NCI-H345 (cell line): ENCODE data around the gene COPE.
"Not testable (repeated sequence)": the region's sequence is repeated elsewhere in the genome, so short reads cannot be mapped to it uniquely, and the experiment has no call there.

Source experiments
- DNase-seq: peaks from one replicate; lab custom pipeline; 2025; lab: John Stamatoyannopoulos, UW

Gene COPE

DNA sequence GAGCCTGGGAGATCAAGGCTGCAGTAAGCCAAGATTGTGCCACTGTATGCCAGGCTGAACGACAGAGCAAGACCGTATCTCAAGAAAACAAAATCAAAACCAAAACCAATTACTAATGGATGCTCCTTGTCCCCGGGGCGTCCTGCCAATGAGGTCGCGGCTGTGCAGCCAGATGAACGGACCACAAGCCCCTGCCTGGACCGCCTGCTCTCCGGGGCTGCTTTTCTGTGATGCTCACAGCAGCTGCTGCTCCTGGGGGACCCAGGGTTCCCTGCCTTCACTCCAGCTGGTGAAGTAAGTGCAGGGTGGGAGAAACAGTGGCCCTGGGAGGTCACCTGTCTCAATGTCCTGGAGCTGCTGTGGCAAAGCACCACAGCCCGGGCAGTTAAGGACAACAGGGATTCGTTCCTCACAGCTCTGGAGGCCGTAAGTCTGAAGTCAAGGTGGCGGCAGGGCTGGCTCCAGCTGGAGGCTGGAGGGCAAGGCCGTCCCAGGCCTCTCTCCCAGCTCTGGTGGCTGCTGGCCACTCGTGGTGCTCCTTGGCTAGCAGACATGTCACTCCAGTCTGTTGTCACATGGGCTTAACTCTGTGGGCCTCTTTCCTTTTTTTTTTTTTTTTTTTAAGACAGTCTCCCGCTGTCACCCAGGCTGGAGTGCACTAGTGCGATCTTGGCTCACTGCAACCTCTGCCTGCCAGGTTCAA lies 10.1 kb downstream of the COPE start:
- DNase-seq, result no peak

DNA sequence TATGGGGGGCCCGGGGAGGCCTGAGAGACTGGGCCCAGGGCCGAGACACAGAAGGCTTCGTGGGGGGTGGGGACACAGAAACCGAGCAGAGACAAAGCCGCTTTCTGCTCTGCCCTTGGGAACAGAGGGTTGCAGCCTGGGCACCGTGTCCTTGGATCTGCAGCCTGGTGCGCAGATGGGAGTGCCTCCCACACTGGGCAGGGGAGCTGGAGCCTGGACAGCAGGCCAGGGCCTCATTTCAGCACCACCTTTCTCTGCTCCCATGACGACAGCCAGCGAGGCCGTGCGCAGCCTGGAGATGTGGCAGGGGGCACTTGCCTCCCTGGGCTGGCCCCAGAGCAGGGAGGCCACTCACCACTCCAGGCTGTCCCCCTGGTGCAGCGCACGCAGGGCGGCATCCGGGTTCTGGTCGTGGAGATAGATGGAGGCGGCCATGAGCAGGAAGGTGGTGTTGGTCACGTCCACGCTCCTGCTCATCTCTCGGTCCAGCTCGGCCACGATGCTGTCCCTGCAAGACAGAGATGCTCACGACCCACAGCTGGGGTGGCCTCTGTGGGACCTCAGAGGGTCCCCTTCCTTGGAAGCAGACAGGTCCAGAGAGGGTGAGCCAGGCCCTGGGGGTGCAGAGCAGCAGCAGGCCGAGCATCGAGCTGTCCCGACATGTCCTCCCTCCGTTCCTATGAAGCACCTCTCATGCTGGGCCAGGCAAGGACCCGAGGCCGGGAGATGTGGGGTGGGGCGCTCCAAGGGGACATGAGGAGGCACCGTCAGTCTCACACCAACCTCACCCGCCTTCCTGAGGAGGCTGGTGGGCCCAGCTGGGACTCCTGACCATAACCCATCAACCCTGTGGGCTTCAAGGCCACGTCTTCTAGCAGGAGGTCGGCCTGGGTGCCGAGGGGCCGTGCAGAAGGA lies 12.3 kb downstream of the COPE start:
- no peak for DNase-seq

- DNase-seq, result no peak
These were observed 13.5 kb downstream of the COPE start for GRCh38 chr19:18905513-18906236.

DNA sequence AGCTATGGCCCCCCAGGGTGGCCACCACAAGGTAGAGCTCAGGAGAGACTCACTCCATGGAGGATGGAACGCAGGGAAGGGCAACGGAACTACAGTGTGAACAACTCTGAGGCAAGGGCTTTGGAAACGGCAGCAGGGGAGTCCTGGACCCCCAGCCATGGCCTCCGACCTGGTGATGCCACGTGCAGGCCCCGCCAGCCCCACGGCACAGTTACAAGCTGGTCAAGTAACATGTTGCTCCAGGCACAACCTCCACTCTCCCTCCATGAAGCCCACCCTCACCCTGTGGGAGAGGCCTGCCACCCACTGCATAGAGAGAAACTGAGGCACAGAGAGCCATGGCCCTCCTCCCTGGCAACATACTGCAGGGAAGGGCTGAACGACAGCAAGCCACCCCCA lies 14.1 kb downstream of the COPE start:
- no peak for DNase-seq

DNA sequence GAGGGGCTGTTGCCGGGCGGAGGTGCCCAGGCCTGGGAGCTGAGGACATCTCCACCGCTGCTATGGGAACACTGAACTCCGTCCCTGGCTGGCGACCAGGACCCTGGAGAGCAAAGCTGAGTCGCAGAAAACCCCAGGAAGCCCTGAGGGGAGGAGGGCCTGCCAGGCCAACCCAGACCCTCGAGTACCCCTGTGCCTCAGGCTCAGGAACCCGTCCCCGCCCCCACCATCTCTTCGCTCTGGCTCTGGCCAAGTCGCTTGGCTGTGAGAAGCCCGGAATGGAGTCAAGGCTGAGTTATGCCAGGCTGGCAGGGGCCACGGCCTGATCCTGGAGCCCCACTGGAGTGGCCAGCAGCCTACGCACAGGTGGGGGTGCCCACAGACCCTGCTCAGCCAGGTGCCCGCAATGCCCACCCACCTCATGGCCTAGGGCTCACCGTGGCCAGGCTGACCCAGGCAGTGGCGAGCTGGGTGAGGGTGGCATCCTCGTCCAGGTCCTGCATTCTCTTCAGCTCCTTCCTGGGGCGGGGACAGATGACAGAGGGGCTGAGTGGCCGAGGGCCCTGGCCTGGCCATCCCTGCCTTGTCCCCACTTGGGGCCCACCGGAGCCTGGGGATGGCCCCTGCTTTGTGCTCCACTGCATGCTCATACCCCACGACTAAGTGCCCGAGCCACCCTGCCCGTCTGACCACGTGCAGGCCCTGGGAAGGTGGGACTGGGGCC lies 14.7 kb downstream of the COPE start:
- no peak for DNase-seq

DNA sequence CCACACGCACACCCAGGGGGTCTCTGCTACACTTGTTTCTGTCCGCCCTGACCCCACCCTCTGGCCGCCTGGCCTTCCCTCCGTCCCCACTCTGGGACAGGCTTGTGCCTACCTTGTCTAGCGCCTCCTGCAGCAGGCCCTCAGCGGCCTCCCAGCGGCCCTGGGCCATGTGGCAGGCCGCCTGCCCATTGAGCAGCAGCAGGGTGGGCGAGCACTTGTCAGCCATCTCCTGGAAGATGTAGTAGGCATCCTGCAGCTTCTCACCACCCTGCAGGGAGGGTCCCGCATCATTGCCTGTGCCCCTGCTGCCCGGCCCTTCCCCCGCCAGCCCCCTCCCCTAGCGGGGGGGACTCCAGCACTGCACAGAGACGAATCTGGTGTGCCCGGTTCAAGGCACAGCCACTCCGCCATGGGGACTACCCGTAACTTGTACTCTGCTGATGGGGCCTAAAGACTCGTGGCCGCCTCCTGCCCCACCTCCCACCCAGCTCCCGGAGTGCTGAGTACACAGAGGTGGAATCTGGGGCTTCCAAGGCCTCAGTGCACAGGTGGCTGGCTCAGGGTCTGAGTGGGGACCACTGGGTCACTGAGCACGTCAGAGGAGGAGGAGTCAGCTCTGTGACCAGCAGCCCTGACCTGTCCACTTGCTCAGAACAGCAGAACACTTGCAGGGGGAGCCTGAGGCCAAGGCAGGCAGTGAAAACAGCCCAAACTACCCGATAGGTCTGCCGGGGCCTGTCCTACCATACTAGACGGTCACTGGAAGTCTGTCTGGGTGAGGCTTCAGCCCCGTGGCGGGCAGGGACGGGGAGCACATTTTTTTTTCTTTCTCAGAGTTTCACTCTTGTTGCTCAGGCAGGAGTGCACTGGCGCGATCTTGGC lies 15.8 kb downstream of the COPE start:
- DNase-seq, result no peak

DNA sequence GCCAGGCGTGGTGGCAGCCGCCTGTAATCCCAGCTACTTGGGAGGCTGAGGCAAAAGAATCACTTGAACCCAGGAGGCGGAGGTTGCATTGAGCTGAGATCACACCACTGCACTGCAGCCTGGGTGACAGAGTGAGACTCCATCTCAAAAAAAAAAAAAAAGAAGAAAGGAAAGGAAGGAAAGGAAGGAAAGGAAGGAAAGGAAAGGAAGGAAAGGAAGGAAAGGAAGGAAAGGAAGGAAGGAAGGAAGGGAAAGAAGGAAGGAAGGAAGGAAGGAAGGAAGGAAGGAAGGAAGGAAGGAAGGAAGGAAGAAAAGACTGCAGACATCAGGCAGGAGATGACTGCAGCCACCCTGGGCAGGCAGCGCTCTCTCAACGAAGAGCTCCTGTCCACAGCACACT lies 16.7 kb downstream of the COPE start:
- not testable (repeated sequence) for DNase-seq

- DNase-seq, result no peak
These were observed 17.7 kb downstream of the COPE start for GRCh38 chr19:18901491-18901890.

GRCh38 chr19:18900700-18901481 lies 18.3 kb downstream of the COPE start:
- DNase-seq, result no peak

- no peak for DNase-seq
These were observed 19.3 kb downstream of the COPE start for GRCh38 chr19:18899624-18900560.

- DNase-seq, result no peak
These were observed 20.4 kb downstream of the COPE start for GRCh38 chr19:18898607-18899408.

- DNase-seq, result no peak
These were observed 21.0 kb downstream of the COPE start for GRCh38 chr19:18898081-18898606.

GRCh38 chr19:18897094-18898029 lies 21.8 kb downstream of the COPE start:
- no peak for DNase-seq

- DNase-seq, result no peak
These were observed 22.8 kb downstream of the COPE start for GRCh38 chr19:18896421-18896841.

- no peak for DNase-seq
These were observed 23.3 kb downstream of the COPE start, which contains the start of gene CERS1 for GRCh38 chr19:18895824-18896341. Gene CERS1, minus strand, starts transcription at chr19:18896158. Its CDS starts 86 bp downstream, at chr19:18896072.
